HG03196 (cell line): ENCODE data around the gene CDCA4.
"Not testable (repeated sequence)": the region's sequence is repeated elsewhere in the genome, so short reads cannot be mapped to it uniquely, and the experiment has no call there.

Source experiments
- ATAC-seq: cut with Tn5 transposase; IDR thresholded peaks from one replicate; pipeline ENCODE4 v1.9.1; 2021; ENCODE audit not compliant: unreplicated experiment

The CDCA4 gene

DNA sequence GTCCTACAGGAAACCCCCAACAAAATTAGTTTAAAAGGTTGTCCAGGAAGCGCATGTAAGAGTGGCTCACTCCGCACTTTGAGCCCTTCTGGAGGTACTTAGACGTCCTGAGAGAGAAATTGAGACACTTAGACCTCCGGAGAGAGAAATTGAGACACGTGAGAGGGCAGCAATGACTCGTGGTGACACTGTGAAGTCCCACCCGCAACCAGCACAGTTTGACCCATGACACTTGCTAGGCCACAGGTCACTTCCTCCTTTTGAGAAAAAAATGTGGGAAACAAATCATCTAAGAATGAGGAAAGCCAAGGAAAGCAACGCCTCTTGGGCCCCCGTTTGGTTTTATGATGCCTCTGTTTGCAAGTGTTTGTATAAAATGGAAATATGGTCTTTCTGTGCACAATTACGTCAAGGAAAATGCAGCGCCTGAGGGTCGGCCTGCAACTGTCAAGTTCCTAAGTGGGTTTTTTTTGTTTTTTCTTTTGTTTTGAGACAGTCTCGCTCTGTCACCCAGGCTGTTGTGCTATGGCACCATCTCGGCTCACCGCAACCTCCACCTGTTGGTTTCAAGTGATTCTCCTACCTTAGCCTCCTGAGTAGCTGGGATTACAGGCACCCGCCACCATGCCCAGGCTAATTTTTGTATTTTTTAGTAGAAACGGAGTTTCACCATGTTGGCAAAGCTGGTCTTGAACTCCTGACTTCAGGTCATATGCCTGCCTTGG lies 13.6 kb upstream of the CDCA4 start:
- ATAC-seq = no peak

- not testable (repeated sequence) for ATAC-seq
Observed at GRCh38 chr14:105033412-105033900, 12.6 kb upstream of the CDCA4 start.

- ATAC-seq = not testable (repeated sequence)
Observed at GRCh38 chr14:105032451-105032901, 11.6 kb upstream of the CDCA4 start.

DNA sequence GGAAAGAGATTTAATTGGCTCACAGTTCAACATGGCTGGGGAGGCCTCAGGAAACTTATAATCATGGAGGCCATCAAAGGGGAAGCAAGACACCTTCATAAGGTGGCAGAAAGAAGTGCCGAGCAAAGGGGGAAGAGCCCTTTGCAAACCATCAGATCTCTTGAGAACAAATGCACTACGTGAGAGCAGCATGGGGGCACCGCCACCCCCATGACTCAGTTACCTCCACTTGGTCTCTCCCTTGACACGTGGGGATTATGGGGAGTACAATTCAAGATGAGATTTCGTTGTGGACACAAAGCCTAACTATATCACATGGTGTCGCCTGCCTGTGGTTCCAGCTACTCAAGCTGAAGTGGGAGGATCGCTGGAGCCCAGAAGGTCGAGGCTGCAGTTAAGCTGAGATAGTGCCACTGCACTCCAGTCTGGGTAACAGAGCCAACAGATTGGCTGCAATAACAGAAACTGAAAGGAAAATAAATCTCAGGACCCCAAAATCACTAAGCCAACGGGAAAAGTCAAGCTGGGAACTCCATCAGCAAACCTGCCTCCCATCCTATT lies 10.0 kb upstream of the CDCA4 start:
- ATAC-seq = no peak

GRCh38 chr14:105030194-105030593 lies 9.3 kb upstream of the CDCA4 start:
- no peak for ATAC-seq

DNA sequence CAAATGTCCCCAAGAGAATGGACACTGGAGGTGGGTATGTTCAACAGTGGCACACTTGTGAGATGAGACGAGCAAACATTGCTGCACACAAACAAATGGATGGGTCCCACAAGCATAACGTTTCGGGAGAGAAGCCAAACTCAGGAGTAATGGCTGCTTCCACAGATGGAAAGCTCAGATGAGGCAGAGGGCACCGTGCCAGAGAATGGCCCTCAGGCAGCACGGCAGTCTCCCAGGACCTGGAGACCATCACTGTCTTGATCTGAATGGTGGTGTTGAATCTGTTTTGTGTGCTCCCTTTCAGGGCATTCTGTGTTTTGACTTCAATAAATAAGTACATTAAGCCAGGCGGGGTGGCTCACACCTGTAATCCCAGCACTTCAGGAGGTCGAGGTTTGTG lies 8.5 kb upstream of the CDCA4 start:
- no peak for ATAC-seq

DNA sequence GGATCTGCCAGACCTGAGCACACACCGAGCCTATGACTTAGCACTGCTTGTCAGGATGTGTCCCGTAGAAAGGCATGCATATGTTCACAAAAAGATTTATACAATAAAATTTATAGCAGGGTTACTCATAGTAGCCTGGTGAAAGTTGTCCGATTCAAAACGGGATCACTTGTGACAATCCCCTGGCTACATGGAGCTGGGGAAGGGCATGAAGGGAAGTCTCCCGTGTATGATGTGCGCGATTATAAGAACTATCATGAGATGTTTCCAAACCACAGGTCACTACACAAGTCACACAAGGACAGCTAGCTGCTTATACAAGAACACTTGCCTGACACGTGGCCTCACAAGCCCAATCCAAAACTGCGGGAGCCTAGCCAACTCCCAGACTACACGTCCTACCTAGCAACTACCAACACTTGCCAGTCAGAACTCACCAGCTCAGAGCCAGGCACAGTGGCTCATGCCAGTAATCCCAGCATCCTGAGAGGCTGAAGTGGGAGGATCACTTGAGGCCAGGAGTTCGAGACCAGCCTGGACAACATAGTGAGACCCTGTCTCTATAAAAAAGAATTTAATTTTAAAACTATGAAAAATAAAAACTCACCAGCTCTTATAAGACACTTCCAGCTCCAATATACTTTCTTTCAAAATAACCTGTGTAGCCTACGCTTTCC lies 7.5 kb upstream of the CDCA4 start:
- no peak for ATAC-seq

- ATAC-seq = not testable (repeated sequence)
Observed at GRCh38 chr14:105027718-105028117, 6.8 kb upstream of the CDCA4 start.

- ATAC-seq = no peak
Observed at GRCh38 chr14:105026802-105027563, 6.1 kb upstream of the CDCA4 start.

- no peak for ATAC-seq
Observed at GRCh38 chr14:105026033-105026785, 5.3 kb upstream of the CDCA4 start.

DNA sequence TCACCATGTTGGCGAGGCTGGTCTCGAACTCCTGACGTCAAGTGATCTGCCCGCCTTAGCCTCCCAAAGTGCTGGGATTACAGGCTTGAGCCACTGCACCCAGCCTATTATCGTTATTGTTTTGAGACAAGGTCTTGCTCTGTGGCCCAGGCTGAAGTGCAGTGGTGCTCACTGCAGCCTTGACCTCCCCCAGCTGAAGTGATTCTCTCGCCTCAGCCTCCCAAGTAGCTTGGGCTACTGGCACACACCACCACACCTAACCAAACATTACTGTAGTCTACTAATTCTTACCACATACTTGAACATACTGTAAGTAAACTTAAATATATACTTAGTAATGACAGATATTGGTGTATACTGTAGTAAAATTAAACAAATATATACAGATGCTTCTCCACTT lies 4.5 kb upstream of the CDCA4 start:
- no peak for ATAC-seq

- ATAC-seq = no peak
Observed at GRCh38 chr14:105023791-105024480, 3.1 kb upstream of the CDCA4 start.

GRCh38 chr14:105023144-105023543 lies 2.3 kb upstream of the CDCA4 start:
- no peak for ATAC-seq

- ATAC-seq = no peak
Observed at GRCh38 chr14:105022276-105022670, 1.4 kb upstream of the CDCA4 start.

- no peak for ATAC-seq
Observed at GRCh38 chr14:105021656-105022275, 883 bp upstream of the CDCA4 start.

DNA sequence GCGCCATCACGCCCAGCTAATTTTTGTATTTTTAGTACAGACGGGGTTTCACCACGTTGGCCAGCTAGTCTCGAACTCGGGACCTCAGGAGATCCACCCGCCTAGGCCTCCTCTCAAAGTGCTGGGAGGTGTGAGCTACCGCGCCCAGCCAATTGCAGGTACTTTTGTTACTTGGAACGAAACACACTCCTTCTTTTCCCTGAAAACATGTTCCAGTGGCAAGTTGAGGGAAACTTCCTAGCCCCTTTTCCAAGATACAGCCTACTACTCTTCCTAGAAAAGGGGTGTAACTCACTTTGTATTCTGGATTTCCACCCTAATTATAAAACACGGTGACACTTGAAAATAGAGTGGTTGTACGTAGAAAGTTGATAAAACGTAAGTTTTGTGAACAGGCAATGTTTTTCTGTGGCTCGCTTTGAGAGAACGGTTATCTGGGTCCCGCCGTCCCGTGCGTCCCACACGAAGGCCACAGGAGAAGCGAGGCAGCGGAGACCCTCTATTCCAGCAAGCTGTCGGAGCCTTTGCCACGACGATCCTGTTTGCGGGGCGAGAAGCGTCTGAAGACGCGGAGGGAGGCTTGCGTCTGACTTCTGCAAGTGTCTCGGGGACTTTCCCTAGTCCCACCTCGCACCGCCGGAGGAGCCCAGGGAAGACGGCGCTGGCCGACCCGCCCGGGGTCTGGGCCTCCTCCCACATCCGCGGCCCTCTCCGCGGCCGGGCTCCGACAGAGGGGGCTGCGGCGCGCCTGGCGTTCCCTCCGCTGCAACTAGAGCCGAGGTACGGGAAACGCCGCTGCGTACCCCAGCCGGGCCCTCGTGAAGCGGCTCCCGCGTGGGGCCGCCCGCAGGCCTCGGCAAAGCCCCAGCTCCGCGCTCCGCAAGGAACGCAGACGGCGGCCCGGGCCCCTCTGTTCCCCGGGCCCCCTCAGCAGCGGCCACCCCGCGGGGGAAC lies 745 bp downstream of the CDCA4 start:
- ATAC-seq = peak; percentile 21

DNA sequence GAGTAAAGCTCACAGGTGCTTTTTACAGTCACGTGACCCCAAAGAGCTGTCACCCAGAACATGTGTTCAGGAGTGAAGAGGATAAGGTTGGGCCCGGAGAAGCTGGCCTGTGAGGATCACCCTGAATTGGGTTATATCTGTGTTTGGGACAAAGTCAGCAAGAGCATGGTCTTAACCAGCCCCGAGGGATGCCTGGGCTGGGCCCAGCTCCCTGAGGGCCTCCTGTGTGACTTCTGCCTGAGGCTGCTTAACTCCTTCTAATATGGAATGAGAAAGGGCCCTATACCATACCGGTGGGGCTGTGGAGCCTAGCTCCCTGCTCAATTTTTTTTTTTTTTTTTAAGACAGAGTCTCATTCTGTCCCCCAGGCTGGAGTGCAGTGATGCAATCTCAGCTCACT lies 2.5 kb downstream of the CDCA4 start:
- no peak for ATAC-seq

DNA sequence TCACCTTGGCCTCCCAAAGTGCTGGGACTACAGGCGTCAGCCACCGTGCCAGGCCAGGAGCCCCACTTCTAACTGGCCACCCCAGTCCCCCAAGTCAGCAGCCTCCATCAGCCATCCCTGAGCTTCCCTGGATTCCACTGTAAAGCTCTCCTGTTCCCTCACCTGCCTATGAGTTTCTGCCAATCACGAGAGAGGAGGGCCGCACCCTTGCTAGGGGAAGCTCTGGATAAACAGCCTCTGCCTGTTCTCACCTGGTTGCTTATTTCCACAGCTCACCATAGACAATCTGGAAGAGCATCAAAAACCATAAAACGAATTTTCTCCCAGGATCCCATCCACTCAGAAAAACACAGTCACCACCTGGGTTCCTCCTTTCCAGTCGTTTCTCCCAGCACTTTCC lies 5.0 kb downstream of the CDCA4 start:
- no peak for ATAC-seq
